GM19397 (cell line): Measurements from ENCODE around the gene NTRK2.

ENCODE experiments used
- ATAC-seq: cut with Tn5 transposase; IDR thresholded peaks from one replicate; pipeline ENCODE4 v1.9.1; 2021; ENCODE audit warnings: mild to moderate bottlenecking, moderate library complexity; ENCODE audit not compliant: unreplicated experiment

The NTRK2 gene

GRCh38 chr9:85004818-85005413 is 335.4 kb downstream of the NTRK2 start:
- no peak for ATAC-seq

GRCh38 chr9:85007748-85008147 is 338.2 kb downstream of the NTRK2 start:
- no peak for ATAC-seq

- no peak for ATAC-seq
Observed at GRCh38 chr9:85008215-85008614, 338.7 kb downstream of the NTRK2 start.

GRCh38 chr9:85009251-85009650 is 339.7 kb downstream of the NTRK2 start:
- peak; percentile 79 for ATAC-seq

- ATAC-seq: no peak
Observed at GRCh38 chr9:85013703-85014102, 344.2 kb downstream of the NTRK2 start.

GRCh38 chr9:85014292-85014691 is 344.8 kb downstream of the NTRK2 start:
- ATAC-seq: no peak

GRCh38 chr9:85016384-85017006 is 347.0 kb downstream of the NTRK2 start:
- no peak for ATAC-seq

GRCh38 chr9:85020791-85021190 is 351.3 kb downstream of the NTRK2 start:
- no peak for ATAC-seq

GRCh38 chr9:85021686-85022085 is 352.2 kb downstream of the NTRK2 start:
- no peak for ATAC-seq

- ATAC-seq: no peak
Observed at GRCh38 chr9:85024374-85024773, 354.8 kb downstream of the NTRK2 start.

- ATAC-seq: no peak
Observed at GRCh38 chr9:85025638-85026037, 356.1 kb downstream of the NTRK2 start.

GRCh38 chr9:85027870-85028269 is 358.3 kb downstream of the NTRK2 start:
- ATAC-seq: no peak

GRCh38 chr9:85030316-85030715 is 360.8 kb downstream of the NTRK2 start:
- ATAC-seq: no peak

- no peak for ATAC-seq
Observed at GRCh38 chr9:85036496-85036895, 367.0 kb downstream of the NTRK2 start.

GRCh38 chr9:85038061-85038460 is 368.5 kb downstream of the NTRK2 start:
- no peak for ATAC-seq

GRCh38 chr9:85038824-85039608 is 369.5 kb downstream of the NTRK2 start:
- no peak for ATAC-seq

GRCh38 chr9:85040146-85040545 is 370.6 kb downstream of the NTRK2 start:
- no peak for ATAC-seq

GRCh38 chr9:85040821-85041465 is 371.4 kb downstream of the NTRK2 start:
- no peak for ATAC-seq

- ATAC-seq: no peak
Observed at GRCh38 chr9:85041466-85042137, 372.1 kb downstream of the NTRK2 start.

- no peak for ATAC-seq
Observed at GRCh38 chr9:85042981-85043647, 373.6 kb downstream of the NTRK2 start.

- no peak for ATAC-seq
Observed at GRCh38 chr9:85045271-85045670, 375.7 kb downstream of the NTRK2 start.
